DOHH2 (cell line): ENCODE results near the gene FCN1.

Experiments
- CTCF ChIP-seq: fragments of 200-600 bp; sonication (generic); IDR thresholded peaks from one replicate; pipeline ENCODE4 v1.5.1; 2014; ENCODE audit warnings: antibody characterized with exemption, mild to moderate bottlenecking, low read depth, low read length; ENCODE audit not compliant: poor library complexity, severe bottlenecking
- EZH2phosphoT487 ChIP-seq: fragments of 200-600 bp; sonication (generic); IDR thresholded peaks from 2 replicates; pipeline ENCODE4 v1.6.1; 2017; ENCODE audit warnings: borderline replicate concordance, mild to moderate bottlenecking, antibody characterized with exemption, low read length, moderate library complexity, mixed read lengths

GRCh38 chr9:134938346-134939079, 20.8 kb upstream of the FCN1 start:
- TF ChIP-seq CTCF = no peak
- TF ChIP-seq EZH2phosphoT487 = no peak
